GM19452 (cell line): ENCODE results near the gene TPPP3.

ENCODE experiments used
- ATAC-seq: cut with Tn5 transposase; IDR thresholded peaks from one replicate; pipeline ENCODE4 v1.9.1; 2021; ENCODE audit not compliant: unreplicated experiment

TPPP3 gene

GRCh38 chr16:67405336-67405735 lies 12.0 kb upstream of the TPPP3 start:
- no peak for ATAC-seq

GRCh38 chr16:67404740-67405226 lies 11.5 kb upstream of the TPPP3 start:
- no peak for ATAC-seq

DNA sequence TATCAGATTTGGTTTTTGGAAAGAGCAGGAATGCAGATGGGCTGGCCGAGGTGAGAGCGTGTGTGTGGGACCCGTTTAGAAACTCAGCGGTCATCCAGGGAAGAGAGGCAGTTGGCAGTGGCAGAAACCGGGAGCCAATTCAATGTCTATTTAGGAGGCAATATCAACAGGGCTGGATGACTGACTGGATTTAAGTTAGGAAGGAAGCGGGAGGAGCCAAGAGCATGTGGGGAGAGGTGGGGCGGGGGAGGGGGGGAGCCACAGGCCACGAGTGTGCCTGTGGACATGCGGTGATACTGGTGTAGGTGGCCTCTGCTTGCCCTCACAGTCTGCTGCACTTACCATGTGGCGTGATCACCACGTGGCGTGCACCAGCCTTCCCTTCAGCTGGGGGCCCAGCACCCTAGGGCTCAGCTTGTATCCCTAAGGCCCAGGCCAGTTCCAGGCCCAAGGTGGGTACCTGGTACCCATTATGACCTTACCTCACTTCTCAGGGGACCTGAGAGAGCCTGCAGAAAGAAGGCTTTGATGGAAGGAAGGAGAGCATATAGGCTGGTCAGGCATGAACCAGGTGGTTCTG lies 10.8 kb upstream of the TPPP3 start:
- ATAC-seq: no peak

DNA sequence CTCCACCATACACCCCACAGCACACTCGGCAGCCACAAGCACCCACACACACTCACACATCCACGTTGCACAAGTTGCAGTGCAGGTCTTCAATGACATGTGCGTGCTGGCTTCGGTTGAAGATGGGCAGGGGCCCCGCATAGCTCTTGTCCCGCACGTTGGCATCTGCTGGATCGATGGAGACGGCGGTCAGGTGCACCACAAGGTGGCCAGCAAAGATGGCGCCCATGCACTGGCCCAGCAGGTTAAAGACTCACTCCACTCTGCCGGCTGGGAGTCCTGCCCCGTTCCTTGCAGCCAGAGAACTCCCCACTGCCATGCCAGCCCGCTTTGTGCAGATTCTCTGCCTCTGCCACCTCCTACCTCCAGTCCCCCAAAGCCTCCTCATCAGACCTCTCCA lies 7.6 kb upstream of the TPPP3 start:
- no peak for ATAC-seq

- no peak for ATAC-seq
Observed at GRCh38 chr16:67399749-67400704, 6.7 kb upstream of the TPPP3 start.

DNA sequence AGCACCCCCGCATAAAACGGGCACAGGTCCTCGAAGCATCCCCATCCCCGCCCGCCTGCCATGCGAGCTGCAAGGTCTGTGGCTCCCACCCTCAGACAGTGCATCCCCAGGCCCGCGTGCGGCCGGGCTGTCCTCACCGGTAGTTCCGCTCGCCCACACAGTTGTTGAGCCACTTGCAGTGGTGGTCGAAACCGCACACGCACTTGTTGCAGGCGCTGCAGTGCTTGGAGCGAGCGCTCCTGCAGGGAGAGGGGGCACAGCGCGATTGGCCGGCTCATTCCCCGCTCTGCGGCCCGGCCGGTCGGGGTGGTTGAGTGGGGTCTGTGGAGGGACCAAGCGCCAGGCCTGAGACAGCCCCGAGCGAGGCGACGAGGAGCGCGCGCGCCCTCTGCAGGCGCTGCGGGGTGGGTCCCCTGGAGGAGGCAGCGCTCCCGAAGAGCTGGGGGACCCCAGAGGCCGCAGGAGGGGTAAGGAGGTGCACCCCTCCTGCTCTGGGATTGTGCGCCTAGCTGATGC lies 6.0 kb upstream of the TPPP3 start:
- no peak for ATAC-seq

GRCh38 chr16:67398546-67399217 lies 5.4 kb upstream of the TPPP3 start:
- ATAC-seq: no peak

DNA sequence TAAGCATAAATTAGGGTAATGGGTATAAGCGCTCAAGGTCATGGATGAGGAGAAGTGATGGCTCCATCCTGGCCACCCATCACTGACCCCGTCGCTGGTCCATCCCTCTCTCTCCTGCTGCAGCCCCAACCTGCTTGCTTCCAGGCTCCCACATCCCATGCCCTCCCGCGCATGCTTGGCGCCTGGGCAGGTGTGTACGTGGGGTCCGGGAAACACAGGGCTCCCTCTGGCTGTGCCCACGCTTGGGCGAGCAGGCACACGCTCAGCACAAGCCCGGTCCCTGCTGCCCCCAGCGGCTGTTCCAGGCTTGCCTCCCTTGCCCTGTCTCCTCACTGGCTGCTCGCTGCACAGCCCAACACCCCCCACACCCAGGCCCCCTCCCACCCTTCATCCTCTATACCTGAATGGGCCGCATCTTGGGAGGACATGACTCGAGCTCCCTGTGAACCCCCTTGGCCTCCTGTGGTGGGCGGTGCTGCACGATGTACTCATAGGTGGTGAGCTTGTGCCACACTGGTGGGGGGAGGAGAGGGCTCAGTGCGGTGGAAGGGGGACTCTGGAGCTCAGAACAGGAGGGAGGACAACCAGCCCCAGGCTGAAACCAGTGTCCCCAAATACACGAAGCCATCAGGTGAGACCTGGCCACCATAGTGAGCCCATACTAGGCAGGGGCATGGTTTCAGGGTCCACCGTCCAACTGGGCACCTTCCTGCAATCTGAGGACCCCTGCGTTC lies 4.7 kb upstream of the TPPP3 start:
- no peak for ATAC-seq

DNA sequence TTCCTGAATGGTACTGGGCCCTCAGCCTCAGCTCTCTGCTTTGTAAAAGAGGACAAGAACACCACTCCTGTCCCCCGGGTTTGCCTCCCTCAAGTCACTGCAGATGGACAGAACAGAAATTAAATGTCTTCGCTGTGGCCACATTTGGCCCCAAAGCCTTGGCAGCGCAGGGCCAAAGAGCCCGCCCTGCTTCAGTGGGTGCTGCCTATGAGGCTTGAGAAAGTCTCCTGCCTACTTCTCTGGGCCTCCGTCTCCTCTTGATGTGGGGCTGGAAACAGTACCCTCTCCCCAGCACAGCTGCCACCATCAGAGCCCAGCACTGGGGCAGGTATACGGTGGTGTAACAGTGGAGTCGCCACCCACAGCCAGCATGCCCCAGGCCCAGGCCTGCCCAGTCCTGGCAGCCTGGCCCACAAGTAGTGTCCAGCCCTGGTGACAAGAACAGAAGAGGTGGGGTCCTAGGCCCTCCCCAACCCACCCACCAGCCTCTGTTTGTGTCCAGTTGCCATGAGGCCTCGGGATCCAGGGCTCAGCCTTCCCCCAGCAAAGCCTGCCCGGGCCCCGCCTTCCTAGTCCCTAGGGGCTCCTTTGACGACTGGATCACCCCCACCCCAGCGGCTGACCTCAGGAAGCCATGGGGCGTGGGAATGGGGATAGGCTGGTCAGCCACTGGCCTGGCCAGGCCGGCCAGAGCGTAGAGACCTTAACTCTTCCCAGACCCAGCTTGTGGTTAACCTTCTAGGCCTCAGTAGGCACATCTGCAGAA lies 3.9 kb upstream of the TPPP3 start:
- ATAC-seq: no peak

DNA sequence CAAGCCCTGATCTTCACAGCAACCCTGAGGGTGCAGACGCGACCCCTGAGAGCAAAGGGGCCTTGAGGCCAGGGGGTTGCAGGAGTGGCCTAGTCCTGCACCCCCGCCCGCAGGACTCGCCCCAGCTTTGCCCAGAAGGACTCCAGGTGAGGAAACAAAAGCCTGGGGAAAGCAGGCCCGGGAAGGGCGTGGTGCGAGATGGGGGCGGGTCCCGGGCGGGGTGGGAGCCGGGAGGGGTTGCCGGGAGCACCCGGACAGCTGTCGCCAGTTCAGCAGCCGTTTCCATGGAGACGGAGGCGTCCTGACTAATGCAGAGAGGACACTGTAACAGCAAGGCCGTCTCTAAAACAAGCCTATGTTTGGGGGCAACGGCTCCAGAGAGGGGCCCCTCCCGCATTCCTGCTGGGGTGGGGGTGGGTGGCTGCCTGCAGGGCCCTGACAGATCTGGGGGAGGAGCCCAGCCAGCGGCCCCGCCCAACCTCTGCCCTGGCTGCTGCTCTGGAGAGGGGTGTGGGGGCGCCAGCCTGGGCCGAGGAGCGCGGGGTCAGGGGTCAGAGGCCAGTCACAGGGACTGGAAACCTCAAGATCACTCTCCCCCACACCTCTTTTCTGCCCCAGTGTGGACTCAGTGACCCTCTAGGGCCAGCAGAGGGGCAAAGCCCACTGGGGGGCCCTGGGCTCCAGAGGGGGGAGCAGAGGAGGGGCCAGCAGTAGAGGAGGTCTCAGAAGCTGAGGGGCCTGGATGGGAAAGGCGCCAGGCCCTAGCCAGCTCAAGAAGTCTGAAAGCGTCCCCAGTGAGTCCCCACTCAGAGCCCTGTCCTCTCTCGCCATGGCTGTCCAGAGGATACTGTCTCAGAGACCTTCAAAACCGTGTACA lies 3.1 kb upstream of the TPPP3 start:
- ATAC-seq: no peak

DNA sequence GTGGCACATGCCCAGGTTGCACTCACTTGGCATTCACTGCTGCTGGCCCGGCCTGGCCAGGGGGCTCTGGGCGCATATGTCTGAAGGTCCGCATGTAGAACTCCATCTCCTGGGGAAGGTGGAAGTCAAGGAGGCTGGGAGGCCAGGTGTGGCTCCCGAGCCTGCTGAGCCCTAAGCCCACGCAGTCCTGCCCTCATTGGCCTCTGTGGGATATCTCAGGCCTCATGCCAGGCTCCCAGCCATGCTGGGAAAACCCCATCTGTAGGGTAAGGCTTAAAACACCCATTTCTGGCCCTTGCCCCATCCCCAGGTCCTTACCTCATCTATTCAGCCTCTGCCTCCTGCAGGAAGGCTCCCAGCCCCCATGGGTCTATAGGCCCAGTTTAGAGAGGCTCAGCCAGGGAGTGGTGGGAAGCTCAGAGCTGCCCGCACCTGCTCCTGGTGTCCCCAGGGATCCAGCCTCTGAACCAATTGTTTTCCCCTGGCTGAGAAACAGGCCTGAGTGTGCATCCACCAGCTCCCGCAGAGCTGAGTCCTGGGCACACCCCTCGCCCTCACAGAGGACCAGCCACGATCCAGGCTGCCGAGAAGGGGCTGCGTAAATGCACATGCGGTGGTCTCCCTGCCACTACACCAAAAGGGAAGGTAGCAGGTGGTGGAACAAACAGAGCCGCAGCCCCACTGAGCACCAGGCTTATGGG lies 2.3 kb upstream of the TPPP3 start:
- no peak for ATAC-seq

GRCh38 chr16:67395105-67395457 lies 1.8 kb upstream of the TPPP3 start:
- ATAC-seq: no peak

GRCh38 chr16:67394155-67395104 lies 1.1 kb upstream of the TPPP3 start:
- no peak for ATAC-seq

GRCh38 chr16:67393788-67394154 lies 473 bp upstream of the TPPP3 start:
- ATAC-seq: no peak

- ATAC-seq: no peak
Observed at GRCh38 chr16:67392301-67393059, 818 bp downstream of the TPPP3 start.

- no peak for ATAC-seq
Observed at GRCh38 chr16:67391424-67392300, 1.6 kb downstream of the TPPP3 start.
